GM18499 (cell line): ENCODE results near the gene ELOF1.
"Not testable (repeated sequence)": the region's sequence is repeated elsewhere in the genome, so short reads cannot be mapped to it uniquely, and the experiment has no call there.

Experiments
- ATAC-seq: cut with Tn5 transposase; IDR thresholded peaks from one replicate; pipeline ENCODE4 v1.9.1; 2021; ENCODE audit warnings: moderate number of reproducible peaks; ENCODE audit not compliant: insufficient read depth, unreplicated experiment

ELOF1 gene

GRCh38 chr19:11558881-11559828, at the start of gene ELOF1:
Gene ELOF1 (minus strand): TSS chr19:11559230. CDS start chr19:11554347, 4,883 bp downstream.
- ATAC-seq = peak; percentile 40

GRCh38 chr19:11606484-11606883, 47.5 kb upstream of the ELOF1 start:
- no peak for ATAC-seq

DNA sequence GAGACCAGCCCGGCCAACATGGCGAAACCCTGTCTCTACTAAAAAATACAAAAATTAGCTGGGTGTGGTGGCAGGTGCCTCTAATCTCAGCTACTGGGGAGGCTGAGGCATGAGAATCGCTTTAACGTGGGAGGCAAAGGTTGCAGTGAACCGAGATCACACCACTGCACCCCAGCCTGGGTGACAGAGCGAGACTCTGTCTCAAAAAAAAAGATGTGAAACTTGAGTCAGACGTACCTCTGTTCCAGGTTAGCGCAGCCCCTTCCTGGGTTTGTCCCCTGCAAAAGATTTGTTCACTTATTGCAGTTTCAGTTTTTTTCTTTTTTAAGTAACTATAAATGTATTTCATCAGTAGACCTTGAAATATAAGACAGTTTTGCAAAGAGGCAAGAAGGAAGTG, 40.7 kb upstream of the ELOF1 start:
- not testable (repeated sequence) for ATAC-seq

GRCh38 chr19:11598746-11599145, 39.7 kb upstream of the ELOF1 start:
- ATAC-seq = no peak

DNA sequence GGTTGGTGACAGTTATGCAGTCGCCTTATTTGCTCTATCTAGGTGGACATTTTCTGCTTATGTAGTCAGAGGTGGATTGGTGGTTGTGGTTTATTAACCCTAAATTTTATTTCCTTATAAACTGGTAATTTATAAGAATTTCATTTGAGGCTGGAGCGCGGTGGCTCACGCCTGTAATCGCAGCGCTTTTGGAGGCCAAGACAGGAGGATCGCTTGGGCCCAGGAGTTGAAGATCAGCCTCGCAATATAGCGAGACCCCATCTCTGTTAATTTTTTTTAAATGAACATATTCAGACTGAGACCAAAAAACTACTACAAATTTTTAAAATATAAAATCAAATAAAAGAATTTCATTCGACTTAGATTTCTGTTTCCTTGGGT, 39.1 kb upstream of the ELOF1 start:
- ATAC-seq = no peak

DNA sequence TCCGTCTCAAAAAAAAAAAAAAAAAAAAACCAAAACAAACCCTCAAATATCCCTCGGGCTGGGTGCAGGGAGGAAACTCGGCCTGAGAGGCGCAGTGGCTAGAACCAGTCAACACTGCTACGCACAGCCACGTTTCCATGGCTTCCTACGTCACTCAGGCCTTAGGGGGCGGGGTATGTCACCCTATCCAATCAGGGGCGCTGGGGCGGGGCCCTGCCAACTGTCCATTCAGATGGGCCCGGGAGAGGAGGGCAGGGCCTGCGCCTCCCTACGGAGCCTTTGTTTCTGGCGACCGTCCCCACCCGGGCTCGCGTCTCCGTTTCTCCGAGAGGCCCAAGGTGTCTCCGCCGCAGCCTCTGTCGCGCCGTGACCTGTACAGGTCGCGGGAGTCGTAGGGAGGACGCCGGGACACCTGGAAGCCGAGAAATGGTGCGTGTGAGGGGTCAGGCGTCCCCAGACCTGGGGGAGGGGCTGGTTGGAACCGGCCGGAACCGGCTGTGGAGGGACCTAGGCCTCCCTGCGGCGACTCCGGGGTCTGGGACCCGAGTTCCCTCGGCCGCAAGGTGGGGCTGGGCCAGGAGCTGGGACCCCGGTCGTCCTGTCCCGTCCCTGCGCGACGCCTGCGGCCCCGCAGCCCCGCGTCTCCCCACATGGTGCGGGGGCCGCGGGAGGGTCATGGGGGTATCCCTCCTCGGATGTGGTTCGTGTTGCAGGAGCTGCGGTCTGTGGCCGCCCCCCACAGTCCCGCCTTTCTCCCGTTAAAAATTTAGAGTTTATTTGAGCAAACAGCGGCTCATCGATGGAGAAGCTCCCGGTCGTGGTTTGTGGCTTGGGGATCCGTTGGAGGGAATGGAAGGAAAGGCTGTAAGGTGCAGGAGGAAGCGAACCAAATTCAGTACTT, 38.4 kb upstream of the ELOF1 start, which contains the start of gene ZNF627:
Gene ZNF627, plus strand, starts transcription at position 282 of the 901 bp plus-strand sequence. Its CDS starts 145 bp downstream, at position 427.
- ATAC-seq = peak; percentile 91

- no peak for ATAC-seq
Observed at GRCh38 chr19:11596156-11596555, 37.1 kb upstream of the ELOF1 start.

DNA sequence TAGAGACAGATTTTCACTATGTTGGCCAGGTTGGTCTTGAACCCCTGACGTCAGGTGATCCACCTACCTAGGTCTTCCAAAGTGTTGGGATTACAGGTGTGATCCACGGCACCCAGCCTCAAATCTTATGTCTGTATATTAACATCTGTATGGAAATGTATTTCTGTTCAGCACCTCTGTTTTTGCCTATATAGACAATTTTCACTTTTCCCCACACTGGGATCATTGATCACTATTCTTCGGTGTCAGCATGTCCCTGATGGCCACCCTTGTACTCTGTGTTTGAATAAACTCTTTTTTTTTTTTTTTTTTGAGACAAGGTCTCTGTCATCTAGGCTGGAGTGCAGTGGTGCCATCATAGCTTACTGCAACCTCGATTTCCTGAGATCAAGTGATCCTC, 35.1 kb upstream of the ELOF1 start:
- ATAC-seq = no peak

- ATAC-seq = no peak
Observed at GRCh38 chr19:11587975-11588631, 29.1 kb upstream of the ELOF1 start.

DNA sequence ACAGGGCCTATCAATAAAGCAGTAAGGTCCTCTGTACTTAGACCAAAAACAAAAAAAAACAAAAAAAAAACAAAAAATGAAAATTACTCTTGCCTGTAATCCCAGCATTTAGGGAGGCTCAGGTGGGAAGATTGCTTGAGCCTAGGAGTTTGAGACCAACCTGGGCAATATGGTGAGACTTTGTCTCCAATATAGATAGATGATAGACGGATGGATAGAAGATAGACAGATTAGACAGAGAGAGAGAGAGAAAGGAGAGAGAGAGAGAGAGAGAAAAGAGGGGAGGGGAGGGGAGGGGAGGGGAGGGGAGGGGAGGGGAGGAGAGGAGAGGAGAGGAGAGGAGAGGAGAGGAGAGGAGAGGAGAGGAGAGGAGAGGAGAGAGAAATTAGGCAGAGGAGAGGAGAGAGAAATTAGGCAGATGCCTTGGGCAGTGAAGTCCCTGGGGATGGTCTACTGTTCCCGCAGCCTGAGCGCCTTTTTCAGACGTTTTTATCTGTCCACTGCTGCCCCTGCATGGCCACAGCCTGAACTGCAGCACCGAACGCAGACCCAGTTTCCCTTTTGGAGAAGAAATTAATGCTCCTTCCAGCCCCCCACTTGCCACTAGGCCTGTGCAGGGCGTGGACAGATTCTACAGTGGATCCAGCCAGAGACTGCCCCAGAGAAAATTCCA, 28.4 kb upstream of the ELOF1 start:
- no peak for ATAC-seq

DNA sequence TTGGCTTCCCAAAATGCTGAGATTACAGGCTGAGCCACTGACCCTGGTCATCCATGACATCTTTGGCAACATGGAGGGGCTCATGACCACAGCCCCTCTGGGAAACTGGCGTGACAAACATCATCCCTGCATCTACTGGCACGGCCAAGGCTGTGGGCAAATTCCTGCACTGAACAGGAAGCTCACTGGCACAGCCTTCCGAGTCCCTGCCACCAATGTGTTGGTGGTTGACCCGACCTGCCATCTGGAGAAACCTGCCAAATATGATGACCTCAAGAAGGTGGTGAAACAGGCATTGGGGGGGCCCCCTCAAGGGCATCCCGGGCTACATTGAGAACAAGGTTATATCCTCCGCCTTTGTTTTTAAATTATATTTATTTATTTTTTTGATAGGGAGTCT, 27.3 kb upstream of the ELOF1 start:
- ATAC-seq = no peak

DNA sequence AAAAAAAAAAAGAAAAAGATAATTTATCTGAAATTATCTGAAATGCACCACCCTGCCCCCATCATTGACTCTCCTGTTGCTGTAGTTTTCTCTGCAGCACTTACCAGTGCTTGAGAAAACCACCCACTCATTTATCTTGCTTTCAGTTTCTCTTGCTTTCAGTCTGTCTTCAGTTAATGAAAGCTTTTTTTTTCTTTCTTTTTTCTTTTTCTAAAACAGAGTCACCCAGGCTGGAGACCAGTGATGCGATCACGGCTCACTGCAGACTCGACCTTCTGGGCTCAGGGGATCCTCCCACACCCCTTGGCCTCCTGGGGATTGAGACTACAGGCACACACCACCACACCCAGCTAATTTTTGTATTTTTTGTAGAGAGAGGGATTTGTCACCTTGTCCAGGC, 22.7 kb upstream of the ELOF1 start:
- ATAC-seq = peak; percentile 72

DNA sequence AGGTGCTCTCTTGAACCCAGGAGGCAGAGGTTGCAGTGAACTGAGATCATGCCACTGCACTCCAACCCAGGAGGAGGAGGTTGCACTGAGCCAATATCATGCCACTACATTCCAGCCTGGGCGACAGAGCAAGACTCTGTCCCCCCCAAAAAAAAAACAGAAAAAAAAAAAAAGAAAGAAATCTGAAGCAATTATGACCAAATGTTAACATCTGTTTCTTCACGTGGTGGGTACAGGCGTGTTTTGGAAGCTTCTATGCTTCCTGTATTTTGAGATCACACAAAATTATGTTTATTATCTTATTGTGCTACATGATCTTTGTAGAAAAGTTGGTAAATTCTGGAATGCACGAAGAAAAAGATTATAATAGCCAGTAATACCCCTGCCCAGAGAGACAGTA, 21.1 kb upstream of the ELOF1 start:
- ATAC-seq = no peak

DNA sequence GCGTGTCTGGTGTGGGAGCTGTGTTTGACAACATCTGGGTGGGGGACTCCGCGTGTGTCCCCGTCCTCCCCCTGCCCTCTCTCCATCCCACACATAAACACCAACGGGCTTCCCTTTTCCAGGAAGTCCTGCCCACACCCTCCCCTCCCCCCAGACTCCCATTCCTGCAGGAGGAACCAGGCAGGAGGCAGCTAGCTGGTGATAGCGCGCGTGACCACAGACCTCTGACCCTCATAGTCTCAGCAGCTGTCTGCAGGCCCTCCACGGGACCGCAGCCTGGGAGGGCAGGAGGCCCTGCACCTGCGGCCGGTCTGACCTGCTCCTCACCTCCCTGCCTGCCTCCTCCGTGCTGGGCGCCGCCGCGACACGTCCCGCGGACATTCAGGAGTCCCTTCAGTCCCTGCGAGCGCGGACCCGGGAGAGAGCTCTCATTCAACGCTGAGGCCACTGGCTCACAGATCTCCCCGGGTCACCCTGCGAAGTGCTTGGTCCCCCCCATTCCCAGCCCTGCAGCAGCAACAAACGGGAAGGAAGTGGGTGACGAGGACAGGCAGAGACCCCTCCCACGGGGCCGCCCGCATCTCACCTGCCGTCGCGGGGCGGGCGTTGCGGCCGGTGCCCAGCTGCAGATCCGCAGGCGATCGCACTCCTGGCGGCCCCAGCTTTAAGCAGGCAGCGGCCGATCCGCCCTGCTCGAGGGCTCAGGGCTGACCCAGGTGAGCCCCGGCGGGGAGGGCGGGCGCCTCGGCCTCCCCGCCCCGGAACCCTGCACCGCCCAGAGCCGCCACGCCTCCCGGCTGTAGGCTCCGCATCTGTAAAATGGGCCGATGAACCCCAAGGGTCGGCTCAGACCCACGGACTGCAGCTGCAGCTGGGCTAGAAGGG, 19.5 kb upstream of the ELOF1 start:
- no peak for ATAC-seq

DNA sequence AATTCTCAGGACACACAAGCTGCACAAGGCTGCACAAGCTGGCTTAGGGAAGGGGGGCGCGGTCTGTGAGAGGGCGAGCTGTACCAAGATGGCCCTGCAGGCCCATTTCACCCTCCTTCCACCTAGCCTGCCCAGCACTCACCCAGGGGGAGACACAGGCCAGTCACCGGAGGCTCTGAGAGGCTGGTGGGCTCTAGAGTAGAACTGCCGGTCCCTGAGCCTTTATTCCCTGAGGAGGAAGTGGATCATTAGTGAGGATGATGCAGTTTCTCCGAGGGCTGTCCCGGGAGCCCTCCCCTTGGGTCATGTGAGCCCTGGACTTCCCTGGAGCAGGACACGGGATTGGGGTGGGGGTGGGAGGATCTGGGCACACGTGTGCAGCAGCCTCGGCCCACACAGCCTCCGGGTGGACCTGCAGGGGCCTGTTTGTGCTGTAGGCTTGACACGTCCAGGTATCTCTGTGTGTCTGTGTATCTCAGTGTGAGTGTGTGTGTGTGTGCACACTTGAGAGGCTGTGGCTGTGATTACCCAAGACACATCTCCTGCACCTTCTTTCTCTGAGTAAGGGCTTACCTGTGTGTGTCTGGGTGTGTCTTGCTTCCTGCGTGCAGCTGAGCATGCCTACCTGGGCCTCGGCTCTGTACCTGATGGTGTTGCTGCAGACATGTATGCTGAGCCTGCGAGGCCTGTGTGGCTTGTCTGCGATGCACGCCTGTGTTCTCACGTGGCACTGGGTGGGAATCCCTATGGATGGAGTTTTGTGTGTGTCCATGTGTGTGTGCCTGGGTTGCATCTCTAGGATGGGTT, 18.6 kb upstream of the ELOF1 start, which contains the start of gene ACP5:
Gene ACP5, minus strand, starts transcription at position 195 of the 807 bp plus-strand sequence. CDS start 328 bp downstream, outside the sequence.
- no peak for ATAC-seq

GRCh38 chr19:11576227-11576626, 17.2 kb upstream of the ELOF1 start:
- ATAC-seq = no peak

DNA sequence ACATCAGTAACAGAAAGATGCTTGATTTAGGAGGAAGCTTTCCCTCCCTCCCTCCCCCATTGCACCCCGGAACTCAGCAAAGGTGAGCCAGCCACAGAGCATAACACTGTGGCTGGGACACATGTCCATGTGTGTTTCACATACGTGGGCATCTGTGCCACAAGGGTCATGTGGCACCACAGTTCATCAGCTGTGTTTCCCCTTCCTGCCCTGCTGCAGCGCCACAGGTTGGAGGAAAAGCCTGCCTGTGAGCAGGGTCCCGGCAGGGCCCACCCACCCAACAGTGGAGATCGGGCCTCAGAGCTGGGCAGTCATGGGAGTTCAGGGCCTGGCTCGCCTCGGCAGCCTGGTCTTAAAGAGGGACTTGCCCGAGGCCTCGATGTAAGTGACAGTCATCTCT, 15.7 kb upstream of the ELOF1 start:
- ATAC-seq = no peak

DNA sequence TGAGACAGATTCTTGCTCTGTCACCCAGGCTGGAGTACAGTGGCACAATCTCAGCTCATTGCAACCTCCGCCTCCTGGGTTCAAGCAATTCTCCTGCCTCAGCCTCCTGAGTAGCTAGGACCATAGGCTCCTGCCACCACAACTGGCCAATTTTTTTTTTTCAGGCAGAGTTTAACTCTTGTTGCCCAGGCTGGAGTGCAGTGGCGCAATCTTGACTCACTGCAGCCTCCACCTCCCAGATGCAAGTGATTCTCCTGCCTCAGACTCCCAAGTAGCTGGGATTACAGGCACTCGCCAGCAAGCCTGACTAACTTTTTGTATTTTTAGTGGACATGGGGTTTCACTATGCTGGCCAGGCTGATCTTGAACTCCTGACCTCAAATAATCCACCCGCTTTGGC, 14.7 kb upstream of the ELOF1 start:
- ATAC-seq = not testable (repeated sequence)
